Vagina (tissue), 2 donors: Measurements from ENCODE around the gene ZCRB1.

Experiments used
- POLR2AphosphoS5 ChIP-seq, 2 donors: sonication (generic); formaldehyde crosslinking; IDR thresholded peaks; one replicate each; pipeline ENCODE4 v1.9.0; 2017; ENCODE audit warnings: antibody characterized with exemption in 2 of 2, mild to moderate bottlenecking in 2 of 2, low read depth in 1 of 2; ENCODE audit not compliant: insufficient read depth in 1 of 2
- TF ChIP-seq, protein P1 (sequence below), 3 experiments: fragments of 450-650 bp in 2 of 3; fragments of 200-600 bp in 1 of 3; sonication (generic) in 1 of 3; IDR thresholded peaks; one replicate each; pipeline ENCODE4 v1.5.1; 2017 to 2019; ENCODE audit warnings: antibody characterized with exemption in 3 of 3, mild to moderate bottlenecking in 2 of 3, moderate library complexity in 2 of 3

DNA sequence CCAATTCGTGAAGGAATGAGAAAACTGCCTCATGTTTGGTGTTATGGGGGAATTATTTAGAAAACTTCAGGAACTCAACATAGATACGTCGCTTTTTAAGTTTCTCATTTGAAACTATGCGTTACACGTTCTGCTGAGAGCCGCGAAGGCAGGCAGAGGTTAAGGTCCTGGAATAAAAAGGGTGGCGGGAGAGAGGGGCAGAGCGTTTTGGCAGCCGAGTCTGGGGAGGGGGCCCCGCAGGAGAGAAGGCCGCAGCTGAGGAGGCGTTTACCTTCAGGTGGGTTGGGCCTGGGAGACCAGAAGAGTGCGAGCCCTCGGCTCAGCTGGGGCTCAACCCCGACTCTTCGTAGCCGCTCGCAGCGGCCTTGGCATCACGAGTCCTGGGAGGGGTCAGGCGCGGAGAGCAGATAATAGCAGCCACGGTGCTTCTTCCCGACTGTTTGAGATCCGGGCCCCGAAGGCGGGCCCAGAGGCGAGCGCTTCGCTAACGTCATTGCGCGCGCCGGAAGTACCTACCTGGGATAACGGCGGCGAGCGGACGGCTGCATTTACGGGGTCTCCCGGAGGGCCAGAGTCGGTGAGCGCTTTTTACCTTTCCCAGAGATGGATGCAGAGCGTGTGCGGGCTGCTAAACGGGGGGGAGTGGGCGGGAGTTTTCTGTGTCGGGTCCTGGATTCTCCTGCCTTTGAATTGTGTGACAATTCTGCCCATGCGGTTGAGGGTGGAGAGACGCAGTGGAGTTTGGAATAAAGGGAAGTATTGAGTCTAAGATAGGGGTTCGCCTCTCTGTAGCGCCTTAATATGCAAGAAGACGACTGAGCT lies at the start of gene ZCRB1, which contains the start of gene PPHLN1:
- TF ChIP-seq, protein P1, sequence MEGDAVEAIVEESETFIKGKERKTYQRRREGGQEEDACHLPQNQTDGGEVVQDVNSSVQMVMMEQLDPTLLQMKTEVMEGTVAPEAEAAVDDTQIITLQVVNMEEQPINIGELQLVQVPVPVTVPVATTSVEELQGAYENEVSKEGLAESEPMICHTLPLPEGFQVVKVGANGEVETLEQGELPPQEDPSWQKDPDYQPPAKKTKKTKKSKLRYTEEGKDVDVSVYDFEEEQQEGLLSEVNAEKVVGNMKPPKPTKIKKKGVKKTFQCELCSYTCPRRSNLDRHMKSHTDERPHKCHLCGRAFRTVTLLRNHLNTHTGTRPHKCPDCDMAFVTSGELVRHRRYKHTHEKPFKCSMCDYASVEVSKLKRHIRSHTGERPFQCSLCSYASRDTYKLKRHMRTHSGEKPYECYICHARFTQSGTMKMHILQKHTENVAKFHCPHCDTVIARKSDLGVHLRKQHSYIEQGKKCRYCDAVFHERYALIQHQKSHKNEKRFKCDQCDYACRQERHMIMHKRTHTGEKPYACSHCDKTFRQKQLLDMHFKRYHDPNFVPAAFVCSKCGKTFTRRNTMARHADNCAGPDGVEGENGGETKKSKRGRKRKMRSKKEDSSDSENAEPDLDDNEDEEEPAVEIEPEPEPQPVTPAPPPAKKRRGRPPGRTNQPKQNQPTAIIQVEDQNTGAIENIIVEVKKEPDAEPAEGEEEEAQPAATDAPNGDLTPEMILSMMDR (IDR thresholded peaks at IDR 0.05), result no peak
- peak in 1 of 2 donors; percentile 87 for TF ChIP-seq POLR2AphosphoS5 (IDR thresholded peaks at IDR 0.05; ENCODE audit: insufficient read depth in 1 of 2, low read depth in 1 of 2)
